ENCODE data around the gene SREBF1. TPM values are rescaled to one million over a fixed set of nuclear protein-coding genes. Genes with fewer than 3 reads are reported as not detected.
A peak's percentile ranks its signal among the peaks of the same experiment; 100 is the strongest.

The SREBF1 gene
- total RNA-seq, 1 donor from 2014 or later, result 81.2 TPM

DNA sequence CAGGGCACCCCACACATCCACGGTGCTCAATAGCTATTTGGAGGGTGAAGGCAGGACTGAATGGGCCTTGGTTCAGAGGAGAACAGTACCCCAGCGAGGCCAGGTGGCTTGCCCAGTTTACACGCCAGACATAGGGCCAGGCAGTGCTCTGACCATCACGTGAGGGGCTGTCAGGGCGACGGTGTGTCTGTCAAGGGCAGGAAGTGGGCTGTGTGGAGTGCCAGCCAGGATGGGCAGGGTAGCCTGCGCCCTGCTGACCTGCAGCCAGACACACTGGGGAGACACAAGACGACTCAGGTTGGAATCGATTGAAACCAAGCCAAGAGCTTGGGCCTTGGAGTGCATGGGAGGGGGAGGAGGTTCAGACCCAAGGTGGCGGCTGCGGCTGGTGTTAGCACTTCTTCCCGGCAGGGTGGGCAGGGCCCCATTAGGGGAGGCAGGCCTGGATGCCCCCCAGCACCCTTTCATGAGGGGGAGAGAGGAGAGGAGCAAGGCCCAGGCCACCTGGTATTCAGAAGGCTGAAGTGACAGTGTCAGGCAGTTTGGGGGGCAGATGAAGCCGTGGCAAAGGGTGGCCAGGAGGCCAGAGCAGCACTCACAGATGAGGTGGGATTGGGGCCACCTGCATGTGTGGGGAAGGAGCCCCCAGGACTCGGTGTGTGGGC lies 68.2 kb downstream of the SREBF1 start:
- Mint-ChIP-seq H3K36me3 (peaks cover 3% of the 10 kb centered on the region), H3K27me3 (no peaks in the 10 kb centered on the region), H3K9me3 (no peaks in the 10 kb centered on the region), H3K4me3 (peak overlapping the region; percentile 54), H3K27ac (peak overlapping the region; percentile 85), H3K4me1 (ENCODE audit: unreplicated experiment) (peaks cover 75% of the 10 kb centered on the region)
- DNase-seq (ENCODE audit: extremely low spot score, unreplicated experiment), result no peak
- TF ChIP-seq, protein P1, sequence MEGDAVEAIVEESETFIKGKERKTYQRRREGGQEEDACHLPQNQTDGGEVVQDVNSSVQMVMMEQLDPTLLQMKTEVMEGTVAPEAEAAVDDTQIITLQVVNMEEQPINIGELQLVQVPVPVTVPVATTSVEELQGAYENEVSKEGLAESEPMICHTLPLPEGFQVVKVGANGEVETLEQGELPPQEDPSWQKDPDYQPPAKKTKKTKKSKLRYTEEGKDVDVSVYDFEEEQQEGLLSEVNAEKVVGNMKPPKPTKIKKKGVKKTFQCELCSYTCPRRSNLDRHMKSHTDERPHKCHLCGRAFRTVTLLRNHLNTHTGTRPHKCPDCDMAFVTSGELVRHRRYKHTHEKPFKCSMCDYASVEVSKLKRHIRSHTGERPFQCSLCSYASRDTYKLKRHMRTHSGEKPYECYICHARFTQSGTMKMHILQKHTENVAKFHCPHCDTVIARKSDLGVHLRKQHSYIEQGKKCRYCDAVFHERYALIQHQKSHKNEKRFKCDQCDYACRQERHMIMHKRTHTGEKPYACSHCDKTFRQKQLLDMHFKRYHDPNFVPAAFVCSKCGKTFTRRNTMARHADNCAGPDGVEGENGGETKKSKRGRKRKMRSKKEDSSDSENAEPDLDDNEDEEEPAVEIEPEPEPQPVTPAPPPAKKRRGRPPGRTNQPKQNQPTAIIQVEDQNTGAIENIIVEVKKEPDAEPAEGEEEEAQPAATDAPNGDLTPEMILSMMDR (conservative IDR thresholded peaks at IDR 0.05), result no peak

DNA sequence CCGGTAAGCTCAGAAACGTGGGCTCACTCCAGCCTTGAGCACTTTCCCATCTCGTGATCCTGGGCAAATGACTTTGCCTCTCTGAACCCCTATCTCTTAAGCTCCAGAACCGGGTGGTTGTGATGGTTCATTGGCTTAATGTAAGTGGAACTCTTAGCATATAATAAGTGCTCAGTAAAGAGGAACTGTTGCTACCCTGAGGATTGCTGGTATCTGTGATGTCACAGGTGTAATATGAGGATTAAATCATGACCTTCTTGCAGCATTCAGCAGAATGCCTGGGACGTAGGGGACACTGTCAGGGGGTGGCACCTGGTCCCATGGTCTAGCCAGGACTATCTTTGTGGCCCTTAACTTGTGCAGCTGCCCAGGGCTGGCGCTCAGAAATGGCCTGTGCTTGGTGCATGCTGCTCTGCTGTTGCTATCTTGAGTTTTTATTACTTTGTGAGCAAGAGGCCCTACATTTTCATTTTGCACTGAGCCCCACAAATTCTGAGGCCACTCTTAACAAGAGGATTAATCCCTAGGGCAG lies 68.8 kb downstream of the SREBF1 start:
- H3K4me3 Mint-ChIP-seq, result peak overlapping the region; percentile 54
- H3K27me3 Mint-ChIP-seq, result no peaks in the 10 kb centered on the region
- no peak overlapping the region for H3K27ac Mint-ChIP-seq
- H3K9me3 Mint-ChIP-seq, result no peaks in the 10 kb centered on the region
- peaks cover 3% of the 10 kb centered on the region for H3K36me3 Mint-ChIP-seq
- TF ChIP-seq, protein P1 (conservative IDR thresholded peaks at IDR 0.05), result no peak
- no peak for DNase-seq (ENCODE audit: extremely low spot score, unreplicated experiment)
- peaks cover 80% of the 10 kb centered on the region for H3K4me1 Mint-ChIP-seq (ENCODE audit: unreplicated experiment)

DNA sequence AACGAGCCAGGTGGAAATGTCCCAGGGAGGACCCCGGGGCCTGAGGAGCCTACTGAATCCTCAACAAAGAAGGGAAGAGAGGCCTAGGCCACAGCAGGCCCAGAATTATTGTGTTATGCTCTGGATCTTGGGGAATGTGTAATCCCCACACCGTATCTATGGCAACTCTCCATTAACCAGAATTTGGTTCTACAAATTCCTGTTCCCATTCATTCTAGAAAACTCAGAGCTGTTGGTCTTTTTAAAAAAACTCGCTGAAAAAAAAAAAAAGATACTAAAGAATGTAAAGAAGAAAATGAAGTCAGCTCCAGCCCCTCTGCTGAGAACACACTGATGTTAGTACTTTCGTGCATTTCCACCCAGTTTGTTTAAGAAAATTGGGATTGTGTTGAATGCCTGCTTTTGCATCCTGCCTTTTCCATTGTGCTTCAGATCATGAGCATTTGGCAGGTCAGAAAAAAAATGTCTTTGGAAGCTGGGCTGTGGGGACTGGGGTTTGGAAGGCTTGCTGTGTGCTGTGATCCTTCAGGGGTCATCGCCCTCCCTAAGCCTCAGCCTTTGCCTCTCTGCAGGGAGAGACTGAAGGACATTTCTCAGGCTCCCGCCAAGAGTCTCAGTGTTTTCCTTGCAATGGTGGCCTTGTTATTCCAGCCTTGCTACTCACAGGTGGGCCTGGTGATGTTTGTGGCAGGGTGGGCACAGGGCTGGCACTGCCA lies 69.5 kb downstream of the SREBF1 start:
- Mint-ChIP-seq H3K4me3 (peak overlapping the region; percentile 5), H3K9me3 (no peaks in the 10 kb centered on the region), H3K4me1 (ENCODE audit: unreplicated experiment) (peaks cover 78% of the 10 kb centered on the region), H3K27me3 (no peaks in the 10 kb centered on the region), H3K27ac (peak overlapping the region; percentile 70), H3K36me3 (peaks cover 3% of the 10 kb centered on the region)
- no peak for DNase-seq (ENCODE audit: extremely low spot score, unreplicated experiment)
- TF ChIP-seq, protein P1 (conservative IDR thresholded peaks at IDR 0.05), result no peak

DNA sequence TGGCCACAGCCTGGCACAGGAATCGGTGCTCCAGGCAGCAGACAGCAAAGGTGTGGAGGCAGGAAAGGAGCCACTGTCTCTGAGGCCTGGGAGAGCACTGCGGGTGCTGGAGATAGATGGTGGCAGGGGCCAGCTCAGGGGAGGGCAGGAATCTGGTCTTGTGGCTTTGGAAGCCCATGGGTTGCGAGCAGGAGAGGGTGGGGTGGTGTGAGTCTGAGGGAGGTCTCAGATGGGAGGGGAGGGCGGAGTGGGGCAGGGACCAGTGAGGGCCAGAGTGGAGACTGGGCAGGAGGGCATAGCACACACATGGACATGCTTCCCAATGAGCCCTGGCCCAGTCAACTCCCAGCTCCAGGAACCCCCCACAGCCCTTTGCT lies 70.1 kb downstream of the SREBF1 start:
- TF ChIP-seq, protein P1 (conservative IDR thresholded peaks at IDR 0.05), result no peak
- H3K4me1 Mint-ChIP-seq (ENCODE audit: unreplicated experiment), result peaks cover 79% of the 10 kb centered on the region
- peaks cover 3% of the 10 kb centered on the region for H3K36me3 Mint-ChIP-seq
- H3K27me3 Mint-ChIP-seq, result no peaks in the 10 kb centered on the region
- H3K27ac Mint-ChIP-seq, result peak overlapping the region; percentile 70
- H3K9me3 Mint-ChIP-seq, result no peaks in the 10 kb centered on the region
- peak overlapping the region; percentile 41 for H3K4me3 Mint-ChIP-seq
- DNase-seq (ENCODE audit: extremely low spot score, unreplicated experiment), result no peak

DNA sequence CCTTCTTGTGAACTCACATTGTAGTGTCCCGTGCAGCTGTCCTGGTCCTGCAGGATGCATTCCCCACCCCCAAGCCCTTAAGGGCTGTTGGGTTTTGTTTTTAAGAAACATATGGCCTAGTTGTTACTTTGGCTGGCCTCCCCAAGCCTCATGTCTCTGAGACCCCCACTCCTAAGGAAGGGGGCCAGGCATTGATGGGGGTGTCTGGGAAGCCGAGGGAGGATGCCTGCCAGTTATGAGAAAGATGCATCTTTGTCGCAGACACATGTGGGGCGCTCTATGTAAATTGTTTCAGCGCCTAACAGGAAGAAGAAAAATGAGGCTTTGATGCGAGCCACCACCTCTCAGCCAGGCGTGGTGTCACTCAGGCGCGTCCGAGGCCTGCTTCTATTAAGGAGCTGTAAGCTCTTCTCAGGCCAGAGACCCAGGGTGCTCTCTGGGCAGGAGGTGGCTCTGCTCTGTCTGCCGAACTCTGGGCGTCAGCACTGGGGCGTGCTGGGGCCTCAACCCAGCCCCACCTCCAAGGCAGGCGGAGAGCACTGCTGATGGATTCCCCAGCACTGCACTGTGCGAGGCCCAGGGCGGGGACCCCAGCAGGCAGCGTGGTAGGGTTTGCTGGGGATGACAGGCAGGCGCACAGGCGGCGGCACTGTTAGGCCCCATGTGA lies 70.6 kb downstream of the SREBF1 start:
- H3K27ac Mint-ChIP-seq, result peak overlapping the region; percentile 70
- TF ChIP-seq, protein P1 (conservative IDR thresholded peaks at IDR 0.05), result no peak
- H3K27me3 Mint-ChIP-seq, result no peaks in the 10 kb centered on the region
- peaks cover 3% of the 10 kb centered on the region for H3K36me3 Mint-ChIP-seq
- peaks cover 80% of the 10 kb centered on the region for H3K4me1 Mint-ChIP-seq (ENCODE audit: unreplicated experiment)
- peak overlapping the region; percentile 41 for H3K4me3 Mint-ChIP-seq
- no peaks in the 10 kb centered on the region for H3K9me3 Mint-ChIP-seq
- no peak for DNase-seq (ENCODE audit: extremely low spot score, unreplicated experiment)
